Sigmoid colon (tissue), 7 donors: ENCODE data around the gene PNPLA6. TPM values are rescaled to one million over a fixed set of nuclear protein-coding genes. Genes with fewer than 3 reads are reported as not detected.
"Not testable (repeated sequence)": the region's sequence is repeated elsewhere in the genome, so short reads cannot be mapped to it uniquely, and the experiment has no call there.

Source experiments
- DNase-seq: peaks from one replicate; pipeline ENCODE4 v3.0.0-alpha.2; 2019
- H3K27ac ChIP-seq, 4 donors: fragments of 200-600 bp; sonication (generic); one replicate each; pipeline ENCODE4 v1.5.1; 2016 to 2019; ENCODE audit warnings: mild to moderate bottlenecking in 1 of 4
- H3K27me3 ChIP-seq, 3 donors: fragments of 200-600 bp; sonication (generic); one replicate each; pipeline ENCODE4 v1.5.1; 2019; ENCODE audit warnings: mild to moderate bottlenecking in 1 of 3
- H3K36me3 ChIP-seq, 4 donors: fragments of 200-600 bp; sonication (generic); one replicate each; pipeline ENCODE4 v1.5.1; 2016 to 2019
- H3K4me1 ChIP-seq, 4 donors: fragments of 200-600 bp; sonication (generic); one replicate each; pipeline ENCODE4 v1.5.1; 2017 to 2019
- H3K4me3 ChIP-seq, 4 donors: fragments of 200-600 bp; sonication (generic); one replicate each; pipeline ENCODE4 v1.5.1; 2017 to 2019; ENCODE audit warnings: mild to moderate bottlenecking in 2 of 4, moderate library complexity in 1 of 4
- H3K9me3 ChIP-seq, 4 donors: fragments of 200-600 bp in 3 of 4; sonication (generic) in 3 of 4; one replicate each; pipeline versions ENCODE4 v1.5.1 to v1.6.1; 2013 to 2019
- CTCF ChIP-seq, 4 experiments: fragments of 450-650 bp in 3 of 4; fragments of 200-600 bp in 1 of 4; IDR thresholded peaks; one replicate each; pipeline ENCODE4 v1.5.1; 2016 to 2019; ENCODE audit warnings: antibody characterized with exemption in 4 of 4, mild to moderate bottlenecking in 3 of 4, moderate library complexity in 2 of 4
- EP300 ChIP-seq, 4 donors: sonication (generic); formaldehyde crosslinking; IDR thresholded peaks; one replicate each; pipeline ENCODE4 v1.6.1; 2017; ENCODE audit warnings: antibody characterized with exemption in 4 of 4
- POLR2A ChIP-seq, 2 donors: fragments of 450-650 bp; IDR thresholded peaks; one replicate each; pipeline ENCODE4 v1.6.1; 2016; ENCODE audit warnings: antibody characterized with exemption in 2 of 2, mild to moderate bottlenecking in 2 of 2, moderate library complexity in 2 of 2
- POLR2AphosphoS5 ChIP-seq, 4 donors: sonication (generic); formaldehyde crosslinking; IDR thresholded peaks; one replicate each; pipeline ENCODE4 v1.6.1; 2017; ENCODE audit warnings: antibody characterized with exemption in 4 of 4
- WGBS, 2 donors: extraction: QIAGEN DNeasy Blood & Tissue Kit; methylation state at CpG; one replicate each; pipeline ENCODE4 v1.1.7; 2013; 5-methylcytosine and 5-hydroxymethylcytosine counted together
- intact Hi-C: fragments of 100-400 bp; cut with DNase I; formaldehyde crosslinking; loops from one replicate; pipeline ENCODE4 v1.15.1; 2023
- polyA plus RNA-seq, 3 donors: library from polyadenylated mRNA; stranded (reverse); fragments of 200-250 nt; gene quantifications; one replicate each; pipeline ENCODE4 v1.2.3, GENCODE V29; 2013
- total RNA-seq, 4 donors: library from RNA; depleted of rRNA; stranded (reverse); fragments of >200 nt; gene quantifications; one replicate each; pipeline ENCODE4 v1.1.0, GENCODE V29; 2016
- donor health status: healthy with polysubstance abuse.
- donor health status: Bipolar disorder and iron deficiency.
- donor health status: healthy.

PNPLA6 gene
- total and polyA plus RNA-seq, 7 donors: 13.6 to 77.0 (median 40.3) TPM

GRCh38 chr19:7565332-7565731, 29.8 kb downstream of the PNPLA6 start:
- H3K27me3 ChIP-seq: no peaks in the 10 kb centered on the region
- no peaks in the 10 kb centered on the region for H3K4me1 ChIP-seq
- intact Hi-C loops: loop anchor here (5.0 to 10.0 kb wide), 2 partner anchors 117 to 429 kb away; partner anchors contain the start of gene TRAPPC5
- DNase-seq: no peak
- TF ChIP-seq EP300 (IDR thresholded peaks at IDR 0.05): no peak
- no peak for TF ChIP-seq CTCF (IDR thresholded peaks at IDR 0.05)
- TF ChIP-seq POLR2AphosphoS5 (IDR thresholded peaks at IDR 0.05): no peak
- no peak for TF ChIP-seq POLR2A (IDR thresholded peaks at IDR 0.05)
- H3K4me3 ChIP-seq: no peak overlapping the region
- peaks cover 5 to 15% (median 9%) of the 10 kb centered on the region in 4 donors for H3K36me3 ChIP-seq
- no peaks in the 10 kb centered on the region for H3K9me3 ChIP-seq
- no peak overlapping the region for H3K27ac ChIP-seq
- 71 to 94% methylated on average over 5 of the region's 5 CpGs for WGBS, 2 donors

GRCh38 chr19:7570761-7571160, 35.2 kb downstream of the PNPLA6 start:
- Histone ChIP-seq H3K4me3 (no peak overlapping the region), H3K4me1 (no peaks in the 10 kb centered on the region), H3K27me3 (no peaks in the 10 kb centered on the region), H3K9me3 (no peaks in the 10 kb centered on the region), H3K27ac (no peak overlapping the region), H3K36me3 (no peaks in the 10 kb centered on the region)
- intact Hi-C loops: no loop called here
- no peak for TF ChIP-seq CTCF (IDR thresholded peaks at IDR 0.05)
- TF ChIP-seq EP300 (IDR thresholded peaks at IDR 0.05): no peak
- TF ChIP-seq POLR2A (IDR thresholded peaks at IDR 0.05): no peak
- no peak for TF ChIP-seq POLR2AphosphoS5 (IDR thresholded peaks at IDR 0.05)
- no peak for DNase-seq
- 59 to 82% methylated on average over 5 of the region's 5 CpGs for WGBS, 2 donors

DNA sequence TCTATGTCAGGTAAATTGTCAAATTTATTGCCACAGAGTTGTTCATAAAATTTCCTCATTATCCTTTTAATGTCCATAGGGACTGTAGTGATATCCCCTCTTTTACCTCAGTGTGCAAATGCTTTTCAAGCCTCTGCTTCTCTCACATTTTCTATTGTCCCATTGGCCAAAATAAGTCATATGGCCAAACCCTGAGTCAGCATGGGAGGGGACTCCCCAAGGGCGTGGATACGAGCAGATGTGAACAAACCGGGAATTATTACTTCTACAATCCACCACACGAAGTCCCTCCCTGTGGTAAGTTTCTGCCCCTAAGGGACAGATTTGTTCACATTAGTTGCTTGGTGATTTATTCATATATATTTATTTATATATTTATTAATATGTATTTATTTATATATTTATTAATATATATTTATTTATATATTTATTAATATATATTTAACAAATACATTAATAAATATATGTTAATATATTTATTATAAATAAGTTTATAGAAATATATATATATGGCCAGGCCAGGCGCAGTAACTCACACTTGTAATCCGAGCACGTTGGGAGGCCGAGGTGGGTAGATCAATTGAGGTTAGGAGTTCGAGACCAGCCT, 40.0 kb downstream of the PNPLA6 start:
- 55 to 68% methylated on average over 9 of the region's 9 CpGs for WGBS, 2 donors
- Histone ChIP-seq H3K27me3 (no peaks in the 10 kb centered on the region), H3K4me3 (no peak overlapping the region), H3K9me3 (no peaks in the 10 kb centered on the region), H3K27ac (no peak overlapping the region), H3K4me1 (no peaks in the 10 kb centered on the region), H3K36me3 (no peaks in the 10 kb centered on the region)
- intact Hi-C loops: no loop called here
- no peak for DNase-seq
- TF ChIP-seq CTCF (IDR thresholded peaks at IDR 0.05) (no peak), EP300 (IDR thresholded peaks at IDR 0.05) (no peak), POLR2A (IDR thresholded peaks at IDR 0.05) (no peak), POLR2AphosphoS5 (IDR thresholded peaks at IDR 0.05) (no peak)

- DNase-seq, H3K36me3 ChIP-seq, H3K27me3 ChIP-seq, H3K27ac ChIP-seq, H3K9me3 ChIP-seq, intact Hi-C loops, H3K4me1 ChIP-seq, H3K4me3 ChIP-seq: not testable (repeated sequence)
- WGBS, 2 donors: 84 to 95% methylated on average over 1 of the region's 1 CpG
Measured at GRCh38 chr19:7577422-7577821, 41.9 kb downstream of the PNPLA6 start.

GRCh38 chr19:7578127-7578526, 42.6 kb downstream of the PNPLA6 start:
- no peaks in the 10 kb centered on the region for H3K27me3 ChIP-seq
- H3K27ac ChIP-seq: no peak overlapping the region
- no peak for DNase-seq
- H3K4me1 ChIP-seq: no peaks in the 10 kb centered on the region
- H3K36me3 ChIP-seq: no peaks in the 10 kb centered on the region
- 55 to 66% methylated on average over 6 of the region's 6 CpGs for WGBS, 2 donors
- no peak overlapping the region for H3K4me3 ChIP-seq
- TF ChIP-seq POLR2AphosphoS5 (IDR thresholded peaks at IDR 0.05) (no peak), EP300 (IDR thresholded peaks at IDR 0.05) (no peak), CTCF (IDR thresholded peaks at IDR 0.05) (no peak), POLR2A (IDR thresholded peaks at IDR 0.05) (no peak)
- no peaks in the 10 kb centered on the region for H3K9me3 ChIP-seq
- intact Hi-C loops: no loop called here
